Peyer's patch (tissue), 4 donors: ENCODE measurements around the gene BHLHE40. TPM values are rescaled to one million over a fixed set of nuclear protein-coding genes. Genes with fewer than 3 reads are reported as not detected.
A peak's percentile ranks its signal among the peaks of the same experiment; 100 is the strongest.

ENCODE experiments used
- DNase-seq, 3 donors: peaks; one replicate each; pipeline ENCODE4 v3.0.0-alpha.2; 2017 to 2019
- H3K27ac ChIP-seq, 4 donors: fragments of 200-600 bp; sonication (generic); one replicate each; pipeline ENCODE4 v1.5.1; 2016 to 2019
- H3K27me3 ChIP-seq, 2 donors: fragments of 200-600 bp; sonication (generic); one replicate each; pipeline ENCODE4 v1.5.1; 2019
- H3K36me3 ChIP-seq, 3 donors: fragments of 200-600 bp; sonication (generic); one replicate each; pipeline ENCODE4 v1.5.1; 2016 to 2019
- H3K4me1 ChIP-seq, 4 donors: fragments of 200-600 bp; sonication (generic); one replicate each; pipeline ENCODE4 v1.5.1; 2016 to 2019
- H3K4me3 ChIP-seq, 4 donors: fragments of 200-600 bp; sonication (generic); 1 replicate in 3 of 4; 2 replicates in 1 of 4; pipeline ENCODE4 v1.5.1; 2016 to 2019; ENCODE audit warnings: mild to moderate bottlenecking in 1 of 4
- H3K9me3 ChIP-seq, 4 donors: fragments of 200-600 bp; sonication (generic); one replicate each; pipeline ENCODE4 v1.5.1; 2016 to 2019; ENCODE audit warnings: mild to moderate bottlenecking in 1 of 4
- CTCF ChIP-seq, 6 experiments: fragments of 450-650 bp in 4 of 6; fragments of 200-600 bp in 2 of 6; sonication (generic) in 1 of 6; IDR thresholded peaks; one replicate each; pipeline ENCODE4 v1.5.1; 2017 to 2019; ENCODE audit warnings: antibody characterized with exemption in 6 of 6, mild to moderate bottlenecking in 3 of 6, moderate library complexity in 1 of 6
- POLR2A ChIP-seq, 2 donors: fragments of 450-650 bp; IDR thresholded peaks; one replicate each; pipeline ENCODE4 v1.5.1; 2017; ENCODE audit warnings: antibody characterized with exemption in 2 of 2, mild to moderate bottlenecking in 2 of 2, moderate library complexity in 2 of 2
- total RNA-seq, 4 donors: library from RNA; depleted of rRNA; stranded (reverse); fragments of >200 nt; gene quantifications; one replicate each; pipeline ENCODE4 v1.1.0, GENCODE V29; 2016

The BHLHE40 gene
- total RNA-seq, 4 donors from 2014 or later: 20.3 to 78.4 (median 44.3) TPM

- Histone ChIP-seq H3K27me3 (no peaks in the 10 kb centered on the region), H3K9me3 (no peaks in the 10 kb centered on the region), H3K4me3 (no peak overlapping the region), H3K36me3 (peaks cover 0 to 10% (median 0%) of the 10 kb centered on the region in 3 donors), H3K4me1 (peaks cover 0 to 53% (median 11%) of the 10 kb centered on the region in 4 donors), H3K27ac (peak overlapping the region; percentile 91 to 100 (median 96))
- DNase-seq: no peak
- no peak for TF ChIP-seq POLR2A (IDR thresholded peaks at IDR 0.05)
- peak in 1 of 6 experiments; percentile 15 for TF ChIP-seq CTCF (IDR thresholded peaks at IDR 0.05)
These were observed 6.3 kb downstream of the BHLHE40 start for GRCh38 chr3:4985330-4986174.

GRCh38 chr3:4986175-4986781 is 7.0 kb downstream of the BHLHE40 start:
- TF ChIP-seq CTCF (IDR thresholded peaks at IDR 0.05): no peak
- TF ChIP-seq POLR2A (IDR thresholded peaks at IDR 0.05): no peak
- peak overlapping the region; percentile 33 to 58 (median 46) for H3K4me3 ChIP-seq
- peak overlapping the region; percentile 91 to 100 (median 96) for H3K27ac ChIP-seq
- DNase-seq: no peak
- H3K4me1 ChIP-seq: peaks cover 0 to 53% (median 11%) of the 10 kb centered on the region in 4 donors
- no peaks in the 10 kb centered on the region for H3K27me3 ChIP-seq
- no peaks in the 10 kb centered on the region for H3K9me3 ChIP-seq
- H3K36me3 ChIP-seq: peaks cover 0 to 10% (median 0%) of the 10 kb centered on the region in 3 donors

GRCh38 chr3:4986782-4987537 is 7.7 kb downstream of the BHLHE40 start:
- H3K36me3 ChIP-seq: peaks cover 0 to 10% (median 0%) of the 10 kb centered on the region in 3 donors
- peak overlapping the region; percentile 33 to 58 (median 46) for H3K4me3 ChIP-seq
- peak; percentile 88 to 97 (median 97) for DNase-seq
- TF ChIP-seq CTCF (IDR thresholded peaks at IDR 0.05) (peak in 1 of 6 experiments; percentile 13), POLR2A (IDR thresholded peaks at IDR 0.05) (peak; percentile 68 to 79)
- no peaks in the 10 kb centered on the region for H3K9me3 ChIP-seq
- no peaks in the 10 kb centered on the region for H3K27me3 ChIP-seq
- H3K27ac ChIP-seq: peak overlapping the region; percentile 91 to 100 (median 96)
- H3K4me1 ChIP-seq: peaks cover 0 to 51% (median 11%) of the 10 kb centered on the region in 4 donors

- peaks cover 0 to 43% (median 11%) of the 10 kb centered on the region in 4 donors for H3K4me1 ChIP-seq
- H3K9me3 ChIP-seq: no peaks in the 10 kb centered on the region
- peak overlapping the region; percentile 91 to 100 (median 96) for H3K27ac ChIP-seq
- H3K36me3 ChIP-seq: peaks cover 0 to 9% (median 0%) of the 10 kb centered on the region in 3 donors
- DNase-seq: no peak
- peak overlapping the region in 2 of 4 donors; percentile 47 to 58 for H3K4me3 ChIP-seq
- H3K27me3 ChIP-seq: no peaks in the 10 kb centered on the region
- TF ChIP-seq CTCF (IDR thresholded peaks at IDR 0.05) (no peak), POLR2A (IDR thresholded peaks at IDR 0.05) (no peak)
These were observed 8.5 kb downstream of the BHLHE40 start for GRCh38 chr3:4987538-4988296.
